MG63 (cell line): Measurements from ENCODE around the gene TJP2. TPM values are rescaled to one million over a fixed set of nuclear protein-coding genes. Genes with fewer than 3 reads are reported as not detected.
"Not testable (repeated sequence)": the region's sequence is repeated elsewhere in the genome, so short reads cannot be mapped to it uniquely, and the experiment has no call there.

Experiments used
- DNase-seq: peaks from one replicate; pipeline ENCODE4 v3.0.0-alpha.2; 2020
- H3K27me3 ChIP-seq: fragments of 250-450 bp; sonication (Bioruptor Pico); 2 replicates; pipeline ENCODE4 v1.5.1; 2020; ENCODE audit warnings: mild to moderate bottlenecking, moderate library complexity
- H3K36me3 ChIP-seq: fragments of 250-450 bp; sonication (Bioruptor Pico); 2 replicates; pipeline ENCODE4 v1.5.1; 2020; ENCODE audit warnings: mild to moderate bottlenecking, moderate library complexity
- H3K4me3 ChIP-seq: fragments of 250-450 bp; sonication (Bioruptor Pico); 2 replicates; pipeline ENCODE4 v1.5.1; 2020; ENCODE audit warnings: mild to moderate bottlenecking, moderate library complexity
- H3K9me3 ChIP-seq: fragments of 250-450 bp; sonication (Bioruptor Pico); 2 replicates; pipeline ENCODE4 v1.5.1; 2020; ENCODE audit warnings: mild to moderate bottlenecking, moderate library complexity
- total RNA-seq: library from RNA; depleted of rRNA; stranded (reverse); fragments of >200 nt; shearing (Covaris generic); gene quantifications from 2 replicates; pipeline ENCODE4 v1.2.3, GENCODE V29; 2014; ENCODE audit warnings: low replicate concordance

TJP2 gene
- total RNA-seq, 1 experiment from 2014 or later = 10.1 TPM

DNA sequence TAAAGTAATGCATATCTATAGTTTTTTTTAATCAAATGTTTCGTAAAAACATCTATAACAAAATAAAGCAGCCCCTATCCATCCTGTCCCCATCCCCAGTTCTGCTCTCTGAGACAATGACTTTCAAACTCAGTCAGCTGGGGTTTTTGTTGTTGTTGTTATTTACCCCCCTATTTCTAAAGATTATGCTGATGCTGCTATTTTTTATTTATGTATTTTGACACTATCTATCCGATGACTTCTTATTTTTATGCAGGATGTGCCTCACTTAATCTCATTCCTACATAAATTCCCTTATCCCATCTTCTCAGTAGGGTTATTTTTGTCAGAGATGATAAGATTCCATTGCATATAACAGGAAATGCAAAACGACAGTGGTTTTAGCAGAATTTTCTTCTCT lies 105.7 kb downstream of the TJP2 start:
- H3K4me3 ChIP-seq = no peak overlapping the region
- no peak for DNase-seq
- no peaks in the 10 kb centered on the region for H3K9me3 ChIP-seq
- H3K27me3 ChIP-seq = no peaks in the 10 kb centered on the region
- H3K36me3 ChIP-seq = no peaks in the 10 kb centered on the region

DNA sequence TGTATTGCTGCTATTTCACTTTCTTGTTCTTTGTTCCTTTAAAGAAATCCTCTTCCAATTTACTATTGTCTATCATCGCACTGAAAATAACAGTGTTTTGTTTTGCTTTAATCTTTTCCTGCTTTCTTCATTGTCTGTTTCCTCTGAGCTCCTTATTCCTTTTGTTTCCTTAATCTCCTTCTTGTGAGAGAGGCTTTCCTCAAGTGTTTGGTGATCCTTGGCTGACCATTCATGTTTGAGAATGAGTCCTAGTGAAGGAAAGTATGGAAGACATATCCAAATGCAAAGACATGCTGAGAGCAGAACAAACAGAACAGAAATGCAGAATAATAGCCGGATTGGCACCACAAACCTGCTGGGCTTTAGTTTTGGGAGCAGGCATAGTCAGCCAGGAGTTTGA lies 108.9 kb downstream of the TJP2 start:
- Histone ChIP-seq H3K9me3 (no peaks in the 10 kb centered on the region), H3K27me3 (no peaks in the 10 kb centered on the region), H3K36me3 (no peaks in the 10 kb centered on the region), H3K4me3 (no peak overlapping the region)
- DNase-seq = no peak

GRCh38 chr9:69292078-69292477 lies 118.0 kb downstream of the TJP2 start:
- Histone ChIP-seq H3K27me3 (no peaks in the 10 kb centered on the region), H3K9me3 (no peaks in the 10 kb centered on the region), H3K36me3 (no peaks in the 10 kb centered on the region), H3K4me3 (no peak overlapping the region)
- DNase-seq = no peak

DNA sequence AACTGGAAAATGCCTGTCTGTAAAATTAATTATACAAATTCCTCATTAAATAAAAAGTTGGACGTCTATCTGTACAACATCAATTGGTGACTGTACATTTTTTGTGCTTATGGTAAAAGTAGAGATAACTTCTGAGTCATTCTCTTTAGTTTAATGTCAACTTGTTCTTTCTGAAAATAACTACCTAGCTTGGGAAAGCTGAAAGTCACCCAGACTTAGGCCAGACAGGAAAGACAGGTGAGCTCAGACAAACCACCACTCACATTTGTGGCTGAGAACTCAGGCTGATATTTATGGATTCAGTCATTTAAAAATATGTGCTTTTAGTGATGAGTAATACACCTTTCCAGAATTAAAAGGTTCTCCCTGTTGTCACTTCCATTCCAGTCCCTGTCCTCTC lies 119.1 kb downstream of the TJP2 start:
- no peak for DNase-seq
- no peaks in the 10 kb centered on the region for H3K36me3 ChIP-seq
- H3K9me3 ChIP-seq = no peaks in the 10 kb centered on the region
- no peak overlapping the region for H3K4me3 ChIP-seq
- no peaks in the 10 kb centered on the region for H3K27me3 ChIP-seq

DNA sequence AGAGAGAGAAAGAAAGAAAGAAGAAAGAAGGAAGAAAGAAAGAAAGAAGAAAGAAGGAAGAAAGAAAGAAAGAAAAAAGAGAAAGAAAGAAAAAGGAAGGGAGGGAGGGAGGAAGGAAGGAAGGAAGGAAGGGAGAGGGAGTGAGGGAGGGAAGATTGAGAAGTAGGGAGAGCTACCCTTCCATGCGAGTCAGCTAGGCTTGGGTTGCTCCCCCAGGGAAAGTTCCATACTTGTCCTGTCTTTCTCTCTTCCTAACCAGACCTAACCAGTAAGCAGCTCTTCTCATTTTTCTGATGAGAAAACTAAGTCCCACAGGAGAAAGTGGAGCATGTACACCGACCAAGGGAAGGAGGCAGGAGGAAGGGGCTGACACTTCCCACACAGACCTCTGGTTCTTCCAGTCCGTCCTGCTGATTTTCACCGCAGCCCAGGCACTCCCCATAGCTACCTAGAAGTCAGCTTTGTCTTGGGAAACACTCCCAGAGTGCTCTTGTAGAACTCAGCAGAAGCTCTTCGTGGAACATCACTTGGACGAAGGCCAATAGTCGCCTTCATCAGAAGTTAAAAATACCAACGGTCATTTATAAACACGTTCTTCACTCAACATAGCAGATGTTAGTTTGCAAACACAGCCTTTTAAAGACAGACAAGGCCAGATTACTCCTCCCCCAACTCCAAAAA lies 121.9 kb downstream of the TJP2 start:
- Histone ChIP-seq H3K36me3 (no peaks in the 10 kb centered on the region), H3K27me3 (no peaks in the 10 kb centered on the region), H3K9me3 (no peaks in the 10 kb centered on the region), H3K4me3 (no peak overlapping the region)
- no peak for DNase-seq

DNA sequence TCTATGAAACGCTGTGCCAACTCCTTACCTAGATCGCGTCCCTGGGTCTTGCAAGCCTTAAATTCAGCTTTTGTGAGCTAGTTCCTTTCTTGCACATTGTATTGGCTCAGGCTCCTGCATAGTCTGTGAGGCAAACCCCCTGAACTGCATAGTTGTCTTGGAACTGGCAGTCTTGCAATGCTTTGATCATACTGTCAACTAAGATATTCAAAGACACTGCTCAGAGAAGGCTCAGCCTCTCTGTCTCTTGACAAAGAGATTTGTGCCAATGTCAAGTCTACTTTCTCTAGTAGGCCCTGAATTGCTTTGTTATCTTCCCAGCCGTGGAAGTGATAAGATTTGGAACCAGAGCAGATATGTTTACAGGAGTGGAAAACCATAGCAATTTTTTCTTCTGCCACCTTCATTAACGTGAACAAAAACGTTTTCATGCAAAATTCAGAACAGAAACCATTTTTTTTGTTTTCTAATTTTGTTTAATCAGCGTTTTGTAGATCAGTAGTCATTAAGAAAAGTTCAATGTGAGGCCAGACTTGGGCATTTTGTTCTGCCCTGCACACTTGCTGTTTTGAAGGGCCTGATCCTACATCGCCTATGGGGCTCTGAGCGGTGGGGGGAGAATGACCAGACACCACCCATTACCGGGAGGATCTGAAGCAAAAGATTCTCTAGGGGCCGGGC lies 123.4 kb downstream of the TJP2 start:
- H3K27me3 ChIP-seq = no peaks in the 10 kb centered on the region
- DNase-seq = no peak
- no peaks in the 10 kb centered on the region for H3K9me3 ChIP-seq

DNA sequence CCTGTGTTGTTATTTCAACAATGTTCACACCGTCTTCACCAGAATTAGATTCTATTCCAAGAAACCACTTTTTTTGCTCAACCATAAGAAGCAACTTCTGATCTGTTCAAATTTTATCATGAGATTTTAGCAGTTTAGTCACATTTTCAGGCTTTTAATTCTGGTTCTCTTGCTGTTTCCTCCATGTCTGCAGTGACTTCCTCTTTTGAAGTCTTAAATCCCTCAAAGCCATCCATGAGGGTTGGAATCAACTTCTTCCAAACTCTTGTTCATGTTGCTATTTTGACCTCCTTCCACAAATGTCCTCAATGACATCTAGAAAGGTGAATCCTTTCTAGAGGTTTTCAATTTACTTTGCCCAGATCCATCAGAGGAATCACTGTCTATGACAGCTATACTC lies 125.2 kb downstream of the TJP2 start:
- DNase-seq = no peak
- no peak overlapping the region for H3K4me3 ChIP-seq
- H3K36me3 ChIP-seq = no peaks in the 10 kb centered on the region
- H3K27me3 ChIP-seq = no peaks in the 10 kb centered on the region
- H3K9me3 ChIP-seq = no peaks in the 10 kb centered on the region

More for the DNA sequence above, 123.4 kb downstream of the TJP2 start:
- Histone ChIP-seq H3K4me3 (no peak overlapping the region), H3K36me3 (no peaks in the 10 kb centered on the region)

DNA sequence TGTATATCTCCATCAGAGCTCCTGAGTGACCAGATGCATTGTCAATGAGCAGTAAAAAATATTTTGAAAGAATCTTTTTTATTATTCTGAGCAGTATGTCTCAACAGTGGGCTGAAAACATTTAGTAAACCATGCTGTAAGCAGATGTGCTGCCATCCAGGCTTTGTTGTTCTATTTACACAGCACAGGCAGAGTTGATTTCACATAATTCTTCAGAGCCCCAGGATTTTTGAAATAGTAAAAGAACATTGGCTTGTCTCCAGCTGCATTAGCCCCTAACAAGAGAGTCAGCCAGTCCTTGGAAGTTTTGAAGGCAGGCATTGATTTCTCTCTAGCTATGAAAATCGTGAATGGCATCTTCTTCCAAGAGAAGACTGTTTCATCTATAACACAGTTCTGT lies 125.7 kb downstream of the TJP2 start:
- no peak overlapping the region for H3K4me3 ChIP-seq
- H3K9me3 ChIP-seq = no peaks in the 10 kb centered on the region
- no peaks in the 10 kb centered on the region; the same call in 1 of the 2 replicates for H3K27me3 ChIP-seq
- H3K36me3 ChIP-seq = no peaks in the 10 kb centered on the region
- DNase-seq = no peak

GRCh38 chr9:69303331-69303730 lies 129.3 kb downstream of the TJP2 start:
- no peaks in the 10 kb centered on the region for H3K36me3 ChIP-seq
- no peak for DNase-seq
- no peaks in the 10 kb centered on the region; the same call in 1 of the 2 replicates for H3K27me3 ChIP-seq
- H3K4me3 ChIP-seq = no peak overlapping the region
- no peaks in the 10 kb centered on the region for H3K9me3 ChIP-seq

DNA sequence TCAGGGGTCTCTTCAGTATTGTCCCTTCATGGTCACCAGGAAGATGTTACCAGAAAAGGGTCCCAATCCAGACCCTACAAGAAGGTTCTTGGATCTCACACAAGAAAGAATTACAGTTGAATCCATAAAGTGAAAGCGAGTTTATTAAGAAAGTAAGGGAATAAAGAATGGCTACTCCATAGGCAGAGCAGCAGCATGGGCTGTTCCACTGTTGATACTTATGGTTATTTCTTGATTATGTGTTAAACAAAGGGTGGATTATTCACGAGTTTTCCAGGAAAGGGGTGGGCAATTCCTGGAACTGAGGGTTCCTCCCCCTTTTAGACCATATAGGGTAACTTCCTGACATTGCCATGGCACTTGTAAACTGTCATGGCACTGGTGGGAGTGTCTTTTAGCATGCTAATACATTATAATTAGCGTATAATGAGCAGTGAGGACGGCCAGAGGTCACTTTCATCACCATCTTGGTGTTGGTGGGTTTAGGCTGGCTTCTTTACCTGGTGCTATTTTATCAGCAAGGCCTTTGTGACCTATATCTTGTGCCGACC lies 132.9 kb downstream of the TJP2 start:
- H3K9me3 ChIP-seq, DNase-seq: not testable (repeated sequence)

DNA sequence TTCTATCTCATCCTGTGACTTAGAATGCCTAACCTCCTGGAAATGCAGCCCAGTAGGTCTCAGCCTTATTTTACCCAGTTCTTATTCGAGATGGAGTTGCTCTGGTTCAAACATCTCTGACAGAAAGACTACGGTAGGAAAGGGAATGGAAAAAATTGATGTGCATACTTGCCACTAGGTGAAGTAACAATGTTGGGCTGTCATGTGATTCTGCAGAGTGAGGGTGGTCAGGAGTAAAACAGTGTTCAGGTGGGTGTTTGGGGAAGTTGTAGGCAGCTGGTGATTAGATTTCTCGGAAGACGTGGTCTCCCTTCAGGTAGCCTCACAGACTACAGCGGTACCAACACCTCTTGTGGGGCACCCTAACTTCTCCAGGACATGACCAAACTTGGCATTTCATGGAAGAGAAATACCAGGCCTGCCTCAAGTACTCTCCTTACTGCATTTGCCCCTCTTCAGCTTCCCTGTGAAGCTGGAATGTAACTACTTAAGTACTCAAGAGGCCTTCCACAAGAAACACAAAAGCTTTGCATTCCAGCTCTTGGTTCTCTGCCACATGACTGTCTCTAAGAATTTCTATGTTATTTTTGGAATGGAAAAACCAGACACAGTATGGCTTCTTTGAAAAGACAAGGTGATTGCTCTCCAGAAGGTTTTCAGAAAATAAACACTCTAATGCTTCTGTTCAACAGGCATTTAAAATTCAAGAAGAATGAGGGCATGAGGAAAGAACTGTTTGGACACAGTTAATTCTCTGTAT lies 133.5 kb downstream of the TJP2 start:
- Histone ChIP-seq H3K27me3 (no peaks in the 10 kb centered on the region; the same call in 1 of the 2 replicates), H3K36me3 (no peaks in the 10 kb centered on the region), H3K4me3 (no peak overlapping the region), H3K9me3 (no peaks in the 10 kb centered on the region)
- no peak for DNase-seq

More for the DNA sequence above, 132.9 kb downstream of the TJP2 start:
- not testable (repeated sequence) for H3K4me3 ChIP-seq, H3K36me3 ChIP-seq, H3K27me3 ChIP-seq

GRCh38 chr9:69308206-69308931 lies 134.3 kb downstream of the TJP2 start:
- no peaks in the 10 kb centered on the region; the same call in 1 of the 2 replicates for H3K27me3 ChIP-seq
- no peaks in the 10 kb centered on the region for H3K9me3 ChIP-seq
- no peak overlapping the region for H3K4me3 ChIP-seq
- H3K36me3 ChIP-seq = no peaks in the 10 kb centered on the region
- no peak for DNase-seq

DNA sequence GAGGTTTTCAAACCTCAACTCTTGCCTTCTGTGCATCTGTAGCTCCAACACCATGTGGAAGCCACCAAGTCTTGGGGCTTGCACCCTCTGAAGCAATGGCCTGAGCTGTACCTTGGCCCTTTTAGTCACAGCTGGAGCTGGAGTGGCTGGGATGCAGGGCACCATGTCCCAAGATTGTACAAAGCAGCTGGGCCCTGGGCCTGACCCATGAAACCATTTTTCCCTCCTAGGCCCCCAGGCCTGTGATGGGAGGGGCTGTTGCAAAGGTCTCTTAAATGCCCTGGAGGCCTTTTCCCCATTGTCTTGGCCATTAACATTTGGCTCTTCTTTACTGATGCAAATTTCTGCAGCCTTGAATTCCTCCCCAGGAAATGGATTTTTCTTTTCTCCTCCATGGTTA lies 139.1 kb downstream of the TJP2 start:
- H3K27me3 ChIP-seq = no peaks in the 10 kb centered on the region
- H3K36me3 ChIP-seq = no peaks in the 10 kb centered on the region
- no peak for DNase-seq
- no peaks in the 10 kb centered on the region for H3K9me3 ChIP-seq
- H3K4me3 ChIP-seq = no peak overlapping the region

GRCh38 chr9:69314547-69314946 lies 140.5 kb downstream of the TJP2 start:
- no peaks in the 10 kb centered on the region for H3K9me3 ChIP-seq
- no peaks in the 10 kb centered on the region for H3K27me3 ChIP-seq
- no peaks in the 10 kb centered on the region for H3K36me3 ChIP-seq
- DNase-seq = no peak
- H3K4me3 ChIP-seq = no peak overlapping the region

DNA sequence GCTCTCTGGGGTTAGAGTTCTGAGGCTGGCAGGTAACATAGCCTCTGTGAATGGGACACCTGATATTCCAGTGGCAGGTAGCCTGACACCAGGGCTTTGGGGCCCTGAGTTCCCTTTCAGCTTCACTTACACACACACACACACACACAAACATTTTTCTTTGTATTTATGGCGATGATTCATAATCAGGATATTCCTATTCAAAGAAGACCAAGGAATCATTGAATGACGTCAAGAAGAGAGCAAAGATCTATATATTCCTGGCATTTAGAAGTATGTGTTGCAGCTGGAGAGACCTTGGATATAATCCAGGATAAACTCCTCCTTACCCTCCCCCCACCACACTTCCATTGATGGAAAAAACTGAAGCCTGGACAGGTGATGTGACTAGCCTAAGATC lies 143.0 kb downstream of the TJP2 start:
- no peak for DNase-seq
- no peak overlapping the region for H3K4me3 ChIP-seq
- no peaks in the 10 kb centered on the region for H3K9me3 ChIP-seq
- H3K36me3 ChIP-seq = no peaks in the 10 kb centered on the region
- H3K27me3 ChIP-seq = no peaks in the 10 kb centered on the region

- no peak overlapping the region for H3K4me3 ChIP-seq
- no peaks in the 10 kb centered on the region for H3K9me3 ChIP-seq
- DNase-seq = no peak
- H3K27me3 ChIP-seq = no peaks in the 10 kb centered on the region
- H3K36me3 ChIP-seq = no peaks in the 10 kb centered on the region
Measured at GRCh38 chr9:69317894-69318293, 143.8 kb downstream of the TJP2 start.
